ENCODE measurements around the gene INS. TPM values are rescaled to one million over a fixed set of nuclear protein-coding genes. Genes with fewer than 3 reads are reported as not detected.
A peak's percentile ranks its signal among the peaks of the same experiment; 100 is the strongest.

The INS gene
- total RNA-seq, 1 donor from 2014 or later = not detected

DNA sequence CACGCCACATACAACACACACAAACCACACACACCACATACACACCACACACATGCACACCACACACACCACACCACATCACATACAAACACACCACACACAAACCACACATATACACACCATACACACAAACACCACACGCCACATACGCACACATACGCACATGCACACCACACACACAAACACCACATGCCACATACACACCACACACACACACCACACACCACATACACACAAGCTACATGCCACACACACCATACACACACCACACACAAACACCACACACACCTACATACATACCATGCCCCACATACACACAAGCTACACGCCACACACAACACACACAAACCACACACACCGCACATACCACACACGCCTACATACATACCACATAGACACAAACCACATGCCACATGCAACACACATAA lies 26.3 kb upstream of the INS start:
- H3K9me3 ChIP-seq = no peaks in the 10 kb centered on the region
- peaks cover 29% of the 10 kb centered on the region for H3K27me3 ChIP-seq (ENCODE audit: low read depth)
- no peaks in the 10 kb centered on the region for H3K36me3 ChIP-seq
- intact Hi-C loops (cut with DNase I) = no loop called here
- ATAC-seq (no peak), DNase-seq (no peak)
- TF ChIP-seq, protein P1, sequence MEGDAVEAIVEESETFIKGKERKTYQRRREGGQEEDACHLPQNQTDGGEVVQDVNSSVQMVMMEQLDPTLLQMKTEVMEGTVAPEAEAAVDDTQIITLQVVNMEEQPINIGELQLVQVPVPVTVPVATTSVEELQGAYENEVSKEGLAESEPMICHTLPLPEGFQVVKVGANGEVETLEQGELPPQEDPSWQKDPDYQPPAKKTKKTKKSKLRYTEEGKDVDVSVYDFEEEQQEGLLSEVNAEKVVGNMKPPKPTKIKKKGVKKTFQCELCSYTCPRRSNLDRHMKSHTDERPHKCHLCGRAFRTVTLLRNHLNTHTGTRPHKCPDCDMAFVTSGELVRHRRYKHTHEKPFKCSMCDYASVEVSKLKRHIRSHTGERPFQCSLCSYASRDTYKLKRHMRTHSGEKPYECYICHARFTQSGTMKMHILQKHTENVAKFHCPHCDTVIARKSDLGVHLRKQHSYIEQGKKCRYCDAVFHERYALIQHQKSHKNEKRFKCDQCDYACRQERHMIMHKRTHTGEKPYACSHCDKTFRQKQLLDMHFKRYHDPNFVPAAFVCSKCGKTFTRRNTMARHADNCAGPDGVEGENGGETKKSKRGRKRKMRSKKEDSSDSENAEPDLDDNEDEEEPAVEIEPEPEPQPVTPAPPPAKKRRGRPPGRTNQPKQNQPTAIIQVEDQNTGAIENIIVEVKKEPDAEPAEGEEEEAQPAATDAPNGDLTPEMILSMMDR (IDR thresholded peaks at IDR 0.05) = no peak
- no peak overlapping the region for H3K27ac ChIP-seq
- no peak overlapping the region for H3K4me3 ChIP-seq
- peaks cover 19% of the 10 kb centered on the region for H3K4me1 ChIP-seq

DNA sequence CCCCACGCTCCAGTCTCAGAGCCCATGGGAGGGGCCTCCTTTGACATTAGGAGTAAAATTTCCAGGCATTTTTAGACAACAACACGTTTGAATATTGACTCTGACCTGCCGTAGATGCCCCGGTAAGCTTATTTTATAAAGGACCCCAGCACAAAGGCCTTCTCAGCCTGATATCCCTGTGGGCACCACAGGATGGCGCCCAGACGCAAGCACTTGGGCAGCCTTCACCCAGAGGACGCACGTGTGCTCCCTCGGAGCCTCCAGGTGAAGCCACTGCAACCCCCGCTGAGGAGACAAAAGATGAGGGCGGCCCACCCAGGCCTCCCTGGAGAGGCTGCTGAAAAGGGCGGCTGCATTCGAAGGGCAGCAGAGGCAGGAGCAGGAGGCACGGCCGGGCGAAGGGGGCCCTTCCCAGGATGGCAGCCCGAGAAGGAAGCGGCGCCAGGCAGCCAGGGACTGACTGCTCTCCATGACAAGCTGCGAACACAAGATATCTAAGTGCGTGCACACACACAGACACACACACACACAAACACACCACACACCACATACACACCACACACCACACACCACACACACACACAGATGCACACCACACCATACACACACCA lies 25.8 kb upstream of the INS start:
- Histone ChIP-seq H3K4me3 (no peak overlapping the region), H3K4me1 (peaks cover 18% of the 10 kb centered on the region), H3K36me3 (no peaks in the 10 kb centered on the region), H3K27me3 (ENCODE audit: low read depth) (peaks cover 34% of the 10 kb centered on the region), H3K9me3 (no peaks in the 10 kb centered on the region), H3K27ac (no peak overlapping the region)
- ATAC-seq (peak in 1 of 2 donors; percentile 69), DNase-seq (no peak)
- TF ChIP-seq, protein P1 (IDR thresholded peaks at IDR 0.05) = peak; percentile 47
- intact Hi-C loops (cut with DNase I) = no loop called here

DNA sequence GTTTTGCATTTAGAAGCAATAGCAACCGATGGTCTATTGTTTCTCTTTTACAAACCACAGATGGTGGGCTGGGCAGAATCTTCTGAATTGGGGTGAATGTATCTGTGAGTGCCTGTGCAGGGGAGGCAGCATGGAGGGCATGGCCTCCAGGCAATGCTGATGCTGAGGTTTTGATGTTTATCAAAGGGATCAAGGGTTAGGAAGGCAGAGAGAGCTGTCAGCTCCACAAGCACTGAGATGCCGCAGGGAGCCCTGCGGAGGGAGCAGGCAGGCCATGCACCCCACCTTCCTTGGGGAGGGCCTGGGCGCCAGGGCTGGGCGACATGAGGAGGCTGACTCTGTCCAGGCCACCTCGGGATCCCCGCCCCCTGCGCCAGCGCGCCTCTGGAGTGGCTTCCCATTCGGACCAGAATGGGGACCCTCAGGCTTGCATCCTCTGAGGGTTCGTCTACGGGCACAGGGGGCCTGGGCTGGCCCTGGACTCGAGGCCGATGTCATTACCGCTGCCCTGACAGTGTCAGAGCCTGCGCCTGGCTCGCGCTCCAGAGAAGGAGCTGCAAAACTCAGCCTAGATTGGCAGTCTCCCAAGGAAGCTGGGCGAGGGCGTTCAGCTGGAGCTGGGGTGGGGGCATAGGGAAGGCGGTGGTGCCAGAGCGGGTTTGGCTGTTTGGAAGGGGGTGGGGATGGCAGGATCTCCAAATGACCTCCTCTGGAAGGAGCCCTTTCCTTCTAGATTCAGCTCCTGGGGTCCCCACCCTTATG lies 24.5 kb upstream of the INS start:
- Histone ChIP-seq H3K9me3 (no peaks in the 10 kb centered on the region), H3K27me3 (ENCODE audit: low read depth) (peaks cover 38% of the 10 kb centered on the region), H3K4me1 (peaks cover 5% of the 10 kb centered on the region), H3K4me3 (no peak overlapping the region), H3K27ac (no peak overlapping the region), H3K36me3 (no peaks in the 10 kb centered on the region)
- TF ChIP-seq, protein P1 (IDR thresholded peaks at IDR 0.05) = no peak
- intact Hi-C loops (cut with DNase I) = no loop called here
- no peak for ATAC-seq
- no peak for DNase-seq

DNA sequence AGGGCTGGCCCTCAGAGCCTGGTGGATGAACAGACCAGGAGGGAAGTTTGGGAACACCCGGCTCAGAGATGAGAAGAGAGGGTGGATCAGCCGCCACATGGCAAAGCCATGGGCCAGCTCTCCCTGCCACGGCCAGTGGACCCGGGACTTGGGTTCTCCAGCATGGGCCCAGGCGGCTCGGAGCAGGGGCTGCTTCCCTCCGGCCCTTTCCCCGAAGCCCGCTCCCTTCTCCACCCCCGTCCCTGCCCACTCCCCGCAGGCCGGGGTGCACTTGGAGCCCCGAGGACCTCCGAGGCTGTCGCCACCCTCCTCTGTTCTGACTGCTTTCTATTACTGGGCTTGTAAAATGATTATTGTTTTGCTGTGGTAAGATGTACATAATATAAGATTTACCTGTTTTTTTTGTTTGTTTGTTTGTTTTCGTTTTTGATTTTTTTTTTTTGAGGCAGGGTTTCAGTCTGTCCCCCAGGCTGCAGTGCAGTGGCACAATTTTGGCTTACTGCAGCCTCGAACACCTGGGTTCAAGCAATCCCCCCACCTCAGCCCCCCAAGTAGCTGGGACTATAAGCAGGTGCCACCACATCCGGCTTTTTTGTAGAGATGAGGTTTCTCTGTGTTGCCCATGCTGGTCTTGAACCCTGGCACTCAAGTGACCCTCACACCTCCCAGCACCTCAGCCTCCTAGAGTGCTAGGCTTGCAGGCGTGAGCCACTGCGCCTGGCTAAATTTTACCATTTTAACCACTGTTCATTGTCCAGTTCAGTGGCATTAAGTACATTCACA lies 21.9 kb upstream of the INS start:
- no peaks in the 10 kb centered on the region for H3K36me3 ChIP-seq
- no peak for ATAC-seq
- intact Hi-C loops (cut with DNase I) = no loop called here
- TF ChIP-seq, protein P1 (IDR thresholded peaks at IDR 0.05) = no peak
- H3K4me1 ChIP-seq = no peaks in the 10 kb centered on the region
- no peak overlapping the region for H3K27ac ChIP-seq
- H3K4me3 ChIP-seq = no peak overlapping the region
- DNase-seq = no peak
- no peaks in the 10 kb centered on the region for H3K9me3 ChIP-seq
- peaks cover 37% of the 10 kb centered on the region for H3K27me3 ChIP-seq (ENCODE audit: low read depth)

DNA sequence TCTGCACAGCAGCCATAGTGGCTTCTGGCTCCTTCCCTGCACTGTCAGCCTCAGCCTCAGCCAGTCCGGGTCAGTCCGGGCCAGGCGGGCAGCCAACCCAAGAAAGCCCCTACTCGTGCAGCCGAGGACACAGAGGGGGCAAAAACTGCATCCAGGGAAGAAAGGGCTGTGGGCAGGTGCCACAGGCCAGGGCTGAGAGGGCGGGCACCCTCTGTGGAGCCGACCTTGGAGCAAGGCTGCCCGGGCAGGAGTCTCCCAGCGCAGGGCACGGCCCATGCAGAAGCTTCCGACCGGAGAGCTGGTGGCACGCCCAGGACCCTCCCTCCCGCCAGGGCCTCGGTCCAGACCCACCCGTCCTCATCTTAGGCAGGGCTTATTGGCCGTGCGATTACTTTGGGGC lies 21.1 kb upstream of the INS start:
- intact Hi-C loops (cut with DNase I) = no loop called here
- no peak overlapping the region for H3K27ac ChIP-seq
- peaks cover 37% of the 10 kb centered on the region for H3K27me3 ChIP-seq (ENCODE audit: low read depth)
- TF ChIP-seq, protein P1 (IDR thresholded peaks at IDR 0.05) = no peak
- DNase-seq (no peak), ATAC-seq (no peak)
- no peaks in the 10 kb centered on the region for H3K4me1 ChIP-seq
- H3K36me3 ChIP-seq = no peaks in the 10 kb centered on the region
- H3K4me3 ChIP-seq = no peak overlapping the region
- no peaks in the 10 kb centered on the region for H3K9me3 ChIP-seq

All from lower lobe of right lung (tissue), 2 donors.